Suprapubic skin (tissue), 3 donors: ENCODE data around the gene ADARB1.

Source experiments
- EP300 ChIP-seq: sonication (generic); formaldehyde crosslinking; IDR thresholded peaks from one replicate; pipeline ENCODE4 v1.6.1; 2017; ENCODE audit warnings: antibody characterized with exemption
- TF ChIP-seq, protein P1 (sequence below), 2 donors: fragments of 200-600 bp in 1 of 2; fragments of 450-650 bp in 1 of 2; sonication (generic) in 1 of 2; IDR thresholded peaks; one replicate each; pipeline ENCODE4 v1.5.1; 2016 to 2019; ENCODE audit warnings: antibody characterized with exemption in 2 of 2, mild to moderate bottlenecking in 1 of 2, moderate library complexity in 1 of 2

DNA sequence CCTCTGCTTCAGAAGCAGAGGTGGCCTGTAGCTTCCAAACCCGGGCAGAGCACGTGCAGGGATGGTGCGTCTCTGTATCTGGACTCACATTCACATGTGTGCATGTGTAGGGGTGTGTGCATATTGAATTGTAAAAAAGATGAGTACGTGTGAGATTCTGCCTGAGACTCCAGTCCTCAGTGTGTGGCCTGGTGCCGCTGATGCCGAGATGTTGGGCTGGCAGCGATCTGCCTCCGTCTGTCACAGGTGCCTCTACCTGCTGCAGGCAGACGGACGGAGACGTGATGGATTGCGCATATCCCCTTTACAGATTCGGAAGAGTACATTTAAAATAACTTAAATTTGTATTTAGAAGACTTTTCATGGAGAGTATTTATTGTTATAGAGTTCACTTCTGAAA is 53.6 kb downstream of the ADARB1 start:
- TF ChIP-seq, protein P1, sequence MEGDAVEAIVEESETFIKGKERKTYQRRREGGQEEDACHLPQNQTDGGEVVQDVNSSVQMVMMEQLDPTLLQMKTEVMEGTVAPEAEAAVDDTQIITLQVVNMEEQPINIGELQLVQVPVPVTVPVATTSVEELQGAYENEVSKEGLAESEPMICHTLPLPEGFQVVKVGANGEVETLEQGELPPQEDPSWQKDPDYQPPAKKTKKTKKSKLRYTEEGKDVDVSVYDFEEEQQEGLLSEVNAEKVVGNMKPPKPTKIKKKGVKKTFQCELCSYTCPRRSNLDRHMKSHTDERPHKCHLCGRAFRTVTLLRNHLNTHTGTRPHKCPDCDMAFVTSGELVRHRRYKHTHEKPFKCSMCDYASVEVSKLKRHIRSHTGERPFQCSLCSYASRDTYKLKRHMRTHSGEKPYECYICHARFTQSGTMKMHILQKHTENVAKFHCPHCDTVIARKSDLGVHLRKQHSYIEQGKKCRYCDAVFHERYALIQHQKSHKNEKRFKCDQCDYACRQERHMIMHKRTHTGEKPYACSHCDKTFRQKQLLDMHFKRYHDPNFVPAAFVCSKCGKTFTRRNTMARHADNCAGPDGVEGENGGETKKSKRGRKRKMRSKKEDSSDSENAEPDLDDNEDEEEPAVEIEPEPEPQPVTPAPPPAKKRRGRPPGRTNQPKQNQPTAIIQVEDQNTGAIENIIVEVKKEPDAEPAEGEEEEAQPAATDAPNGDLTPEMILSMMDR (IDR thresholded peaks at IDR 0.05), result no peak
- TF ChIP-seq EP300, result no peak
